LNCAP (cell line): ENCODE data around the gene RPS2.

Source experiments
- CTCF ChIP-seq: fragments of 450-650 bp; IDR thresholded peaks from 2 replicates; pipeline ENCODE4 v1.5.1; 2017; ENCODE audit warnings: mild to moderate bottlenecking

Gene RPS2

GRCh38 chr16:1993731-1994131 lies 29.1 kb upstream of the RPS2 start:
- TF ChIP-seq CTCF, result no peak

- no peak for TF ChIP-seq CTCF
Measured at GRCh38 chr16:1992704-1993317, 28.2 kb upstream of the RPS2 start.

GRCh38 chr16:1991948-1992703 lies 27.5 kb upstream of the RPS2 start:
- no peak for TF ChIP-seq CTCF

- TF ChIP-seq CTCF, result no peak
Measured at GRCh38 chr16:1991588-1991947, 26.9 kb upstream of the RPS2 start.

- no peak for TF ChIP-seq CTCF
Measured at GRCh38 chr16:1991135-1991551, 26.5 kb upstream of the RPS2 start.

- no peak for TF ChIP-seq CTCF
Measured at GRCh38 chr16:1990351-1991134, 25.9 kb upstream of the RPS2 start.

GRCh38 chr16:1990101-1990350 lies 25.4 kb upstream of the RPS2 start:
- TF ChIP-seq CTCF, result no peak
